ENCODE results near the gene TMA16.
"Not testable (repeated sequence)": the region's sequence is repeated elsewhere in the genome, so short reads cannot be mapped to it uniquely, and the experiment has no call there.

The TMA16 gene

GRCh38 chr4:163537114-163537513 is 42.6 kb downstream of the TMA16 start:
- TF ChIP-seq POLR2A (IDR thresholded peaks at IDR 0.05; ENCODE audit: low read length): no peak
- TF ChIP-seq GATA1 (IDR thresholded peaks at IDR 0.05; ENCODE audit: low read depth, low read length): no peak
- no peak for DNase-seq

- DNase-seq: not testable (repeated sequence)
These were observed 44.3 kb downstream of the TMA16 start for GRCh38 chr4:163538820-163539219.

GRCh38 chr4:163540448-163540847 is 46.0 kb downstream of the TMA16 start:
- DNase-seq: no peak
- TF ChIP-seq POLR2A (IDR thresholded peaks at IDR 0.05; ENCODE audit: low read length): no peak
- TF ChIP-seq GATA1 (IDR thresholded peaks at IDR 0.05; ENCODE audit: low read depth, low read length): no peak

- no peak for DNase-seq
- no peak for TF ChIP-seq POLR2A (IDR thresholded peaks at IDR 0.05; ENCODE audit: low read length)
- TF ChIP-seq GATA1 (IDR thresholded peaks at IDR 0.05; ENCODE audit: low read depth, low read length): no peak
These were observed 46.5 kb downstream of the TMA16 start for GRCh38 chr4:163540977-163541376.

- DNase-seq: no peak
- no peak for TF ChIP-seq GATA1 (IDR thresholded peaks at IDR 0.05; ENCODE audit: low read depth, low read length)
- no peak for TF ChIP-seq POLR2A (IDR thresholded peaks at IDR 0.05; ENCODE audit: low read length)
These were observed 47.8 kb downstream of the TMA16 start for GRCh38 chr4:163542275-163542674.

GRCh38 chr4:163544407-163545038 is 50.0 kb downstream of the TMA16 start:
- TF ChIP-seq GATA1 (IDR thresholded peaks at IDR 0.05; ENCODE audit: low read depth, low read length): no peak
- no peak for TF ChIP-seq POLR2A (IDR thresholded peaks at IDR 0.05; ENCODE audit: low read length)
- peak; percentile 65 to 75 for DNase-seq

- TF ChIP-seq GATA1 (IDR thresholded peaks at IDR 0.05; ENCODE audit: low read depth, low read length): no peak
- TF ChIP-seq POLR2A (IDR thresholded peaks at IDR 0.05; ENCODE audit: low read length): no peak
- peak; percentile 54 to 68 for DNase-seq
These were observed 54.2 kb downstream of the TMA16 start for GRCh38 chr4:163548481-163549243.

GRCh38 chr4:163550869-163551267 is 56.4 kb downstream of the TMA16 start:
- no peak for DNase-seq
- no peak for TF ChIP-seq GATA1 (IDR thresholded peaks at IDR 0.05; ENCODE audit: low read depth, low read length)
- no peak for TF ChIP-seq POLR2A (IDR thresholded peaks at IDR 0.05; ENCODE audit: low read length)

- no peak for TF ChIP-seq GATA1 (IDR thresholded peaks at IDR 0.05; ENCODE audit: low read depth, low read length)
- no peak for TF ChIP-seq POLR2A (IDR thresholded peaks at IDR 0.05; ENCODE audit: low read length)
- DNase-seq: no peak
These were observed 58.7 kb downstream of the TMA16 start for GRCh38 chr4:163553146-163553545.

- TF ChIP-seq GATA1 (IDR thresholded peaks at IDR 0.05; ENCODE audit: low read depth, low read length) (no peak), POLR2A (IDR thresholded peaks at IDR 0.05; ENCODE audit: low read length) (no peak)
- DNase-seq: peak; percentile 11 to 34
These were observed 60.5 kb downstream of the TMA16 start for GRCh38 chr4:163554870-163555465.

GRCh38 chr4:163556177-163556576 is 61.7 kb downstream of the TMA16 start:
- TF ChIP-seq POLR2A (IDR thresholded peaks at IDR 0.05; ENCODE audit: low read length): no peak
- no peak for TF ChIP-seq GATA1 (IDR thresholded peaks at IDR 0.05; ENCODE audit: low read depth, low read length)
- no peak for DNase-seq

- DNase-seq: no peak
- TF ChIP-seq GATA1 (IDR thresholded peaks at IDR 0.05; ENCODE audit: low read depth, low read length) (no peak), POLR2A (IDR thresholded peaks at IDR 0.05; ENCODE audit: low read length) (no peak)
These were observed 62.3 kb downstream of the TMA16 start for GRCh38 chr4:163556650-163557391.

GRCh38 chr4:163558539-163559044 is 64.1 kb downstream of the TMA16 start:
- TF ChIP-seq GATA1 (IDR thresholded peaks at IDR 0.05; ENCODE audit: low read depth, low read length): no peak
- TF ChIP-seq POLR2A (IDR thresholded peaks at IDR 0.05; ENCODE audit: low read length): no peak
- DNase-seq: no peak

- TF ChIP-seq POLR2A (IDR thresholded peaks at IDR 0.05; ENCODE audit: low read length): no peak
- TF ChIP-seq GATA1 (IDR thresholded peaks at IDR 0.05; ENCODE audit: low read depth, low read length): no peak
- DNase-seq: no peak
These were observed 68.0 kb downstream of the TMA16 start for GRCh38 chr4:163562496-163562895.
